GM12875 (cell line): ENCODE data around the gene SCAF8.
A peak's percentile ranks its signal among the peaks of the same experiment; 100 is the strongest.

Experiments used
- H3K4me3 ChIP-seq: one replicate; pipeline ENCODE4 v1.5.1; 2011; ENCODE audit warnings: low read depth, low read length, control low read depth
- CTCF ChIP-seq: IDR thresholded peaks from 2 replicates; pipeline ENCODE4 v1.5.1; 2011; ENCODE audit warnings: low read depth, mild to moderate bottlenecking, control low read depth, inconsistent platforms, low read length, moderate library complexity, borderline replicate concordance; ENCODE audit not compliant: insufficient read depth

Gene SCAF8

GRCh38 chr6:154733183-154733625 lies at the start of gene SCAF8:
Gene SCAF8 (plus strand): TSS chr6:154733416. CDS start chr6:154733901, 485 bp downstream.
- TF ChIP-seq CTCF, result peak; percentile 89
- H3K4me3 ChIP-seq, result peak within 1 kb of the TSS; percentile 61

- TF ChIP-seq CTCF, result no peak
- H3K4me3 ChIP-seq, result no peak overlapping the region
These were observed 49.3 kb upstream of the SCAF8 start for GRCh38 chr6:154683756-154684523.

- H3K4me3 ChIP-seq, result no peak overlapping the region
- no peak for TF ChIP-seq CTCF
These were observed 47.1 kb upstream of the SCAF8 start for GRCh38 chr6:154686162-154686561.

GRCh38 chr6:154689493-154690255 lies 43.5 kb upstream of the SCAF8 start:
- no peak for TF ChIP-seq CTCF
- no peak overlapping the region for H3K4me3 ChIP-seq

GRCh38 chr6:154690857-154691256 lies 42.4 kb upstream of the SCAF8 start:
- TF ChIP-seq CTCF, result no peak
- H3K4me3 ChIP-seq, result no peak overlapping the region

- no peak for TF ChIP-seq CTCF
- H3K4me3 ChIP-seq, result no peak overlapping the region
These were observed 36.6 kb upstream of the SCAF8 start for GRCh38 chr6:154696661-154697060.
